ELF-1 (cell line): ENCODE data around the gene PDIA2.
"Not testable (repeated sequence)": the region's sequence is repeated elsewhere in the genome, so short reads cannot be mapped to it uniquely, and the experiment has no call there.

Source experiments
- DNase-seq: peaks from one replicate; pipeline ENCODE4 v3.0.0-alpha.2; 2016; ENCODE audit warnings: low read depth, low spot score

The PDIA2 gene

GRCh38 chr16:263944-264343 is 19.0 kb upstream of the PDIA2 start:
- no peak for DNase-seq

DNA sequence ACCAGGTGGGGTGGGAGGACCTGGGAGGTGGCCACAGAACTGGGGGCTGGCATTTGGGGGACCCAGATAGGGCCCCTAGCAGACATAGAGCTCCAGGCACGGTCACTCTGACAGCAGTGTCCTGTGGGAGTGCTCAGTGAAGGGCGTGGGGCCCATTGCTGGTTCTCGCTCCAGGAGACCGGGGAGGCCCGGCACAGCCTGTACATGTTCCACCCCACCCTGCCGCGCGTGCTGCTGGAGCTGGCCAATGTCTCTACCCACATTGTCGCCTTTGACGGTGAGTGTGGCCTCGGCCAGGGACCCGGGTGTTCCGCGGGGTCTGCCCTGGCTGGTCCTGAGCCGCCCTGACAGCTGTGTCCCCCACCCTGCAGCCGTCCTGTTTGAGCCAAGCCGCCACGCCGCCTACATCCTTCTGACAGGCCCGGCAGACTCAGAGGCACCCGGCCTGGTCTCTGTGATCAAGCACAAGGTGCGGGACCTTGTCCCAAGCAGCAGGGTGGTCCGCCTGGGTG is 18.5 kb upstream of the PDIA2 start:
- DNase-seq: no peak

GRCh38 chr16:265002-265529 is 17.9 kb upstream of the PDIA2 start:
- no peak for DNase-seq

- no peak for DNase-seq
These were observed 17.3 kb upstream of the PDIA2 start for GRCh38 chr16:265711-266110.

GRCh38 chr16:266258-267164 is 16.5 kb upstream of the PDIA2 start:
- DNase-seq: no peak

GRCh38 chr16:267562-267961 is 15.4 kb upstream of the PDIA2 start:
- not testable (repeated sequence) for DNase-seq

- DNase-seq: no peak
These were observed 14.6 kb upstream of the PDIA2 start for GRCh38 chr16:268141-269053.

- DNase-seq: no peak
These were observed 13.7 kb upstream of the PDIA2 start for GRCh38 chr16:269061-269796.

DNA sequence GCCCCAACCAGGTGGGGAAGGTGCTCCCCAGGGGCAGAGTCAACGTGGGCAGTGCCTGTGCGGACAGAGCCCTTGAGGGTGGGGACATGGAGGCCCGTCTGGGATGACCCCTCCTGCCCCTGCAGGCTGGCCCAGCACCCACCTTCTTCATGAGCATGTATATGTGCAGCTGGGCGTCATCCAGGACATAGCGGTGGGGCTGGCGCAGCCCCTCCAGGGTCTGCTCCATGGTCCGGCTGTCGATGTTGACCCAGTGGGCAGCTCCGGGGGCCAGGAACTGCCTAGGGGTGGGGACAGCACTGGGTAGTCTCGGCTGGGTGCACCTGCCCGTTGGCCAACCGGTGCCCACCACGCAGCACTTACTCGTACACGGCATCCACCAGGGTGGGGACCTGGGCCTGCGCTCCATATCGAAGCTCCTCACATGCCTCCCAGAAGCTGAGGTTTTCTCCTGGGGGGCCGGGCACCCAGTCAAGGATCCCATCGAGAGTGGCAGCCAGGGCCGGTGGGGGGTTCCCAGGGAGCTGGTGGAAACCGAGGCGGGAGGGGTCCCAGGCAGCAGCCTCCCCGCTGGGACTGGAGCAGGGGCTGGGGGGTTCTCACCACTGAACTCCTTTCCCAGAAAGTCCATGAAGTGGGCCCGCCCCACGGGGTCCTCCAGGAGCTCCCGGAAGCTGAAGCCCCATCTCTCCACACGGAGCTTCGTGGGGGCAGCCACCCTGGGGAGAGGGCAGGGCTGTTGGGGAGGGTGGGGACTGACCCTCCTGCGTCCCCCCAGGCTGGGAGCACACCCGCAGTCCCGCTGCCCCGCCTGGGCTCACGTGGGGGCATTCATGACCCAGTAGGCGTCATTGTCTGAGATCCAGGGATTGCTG is 12.3 kb upstream of the PDIA2 start:
- DNase-seq: no peak

GRCh38 chr16:272633-273546 is 10.1 kb upstream of the PDIA2 start:
- no peak for DNase-seq

DNA sequence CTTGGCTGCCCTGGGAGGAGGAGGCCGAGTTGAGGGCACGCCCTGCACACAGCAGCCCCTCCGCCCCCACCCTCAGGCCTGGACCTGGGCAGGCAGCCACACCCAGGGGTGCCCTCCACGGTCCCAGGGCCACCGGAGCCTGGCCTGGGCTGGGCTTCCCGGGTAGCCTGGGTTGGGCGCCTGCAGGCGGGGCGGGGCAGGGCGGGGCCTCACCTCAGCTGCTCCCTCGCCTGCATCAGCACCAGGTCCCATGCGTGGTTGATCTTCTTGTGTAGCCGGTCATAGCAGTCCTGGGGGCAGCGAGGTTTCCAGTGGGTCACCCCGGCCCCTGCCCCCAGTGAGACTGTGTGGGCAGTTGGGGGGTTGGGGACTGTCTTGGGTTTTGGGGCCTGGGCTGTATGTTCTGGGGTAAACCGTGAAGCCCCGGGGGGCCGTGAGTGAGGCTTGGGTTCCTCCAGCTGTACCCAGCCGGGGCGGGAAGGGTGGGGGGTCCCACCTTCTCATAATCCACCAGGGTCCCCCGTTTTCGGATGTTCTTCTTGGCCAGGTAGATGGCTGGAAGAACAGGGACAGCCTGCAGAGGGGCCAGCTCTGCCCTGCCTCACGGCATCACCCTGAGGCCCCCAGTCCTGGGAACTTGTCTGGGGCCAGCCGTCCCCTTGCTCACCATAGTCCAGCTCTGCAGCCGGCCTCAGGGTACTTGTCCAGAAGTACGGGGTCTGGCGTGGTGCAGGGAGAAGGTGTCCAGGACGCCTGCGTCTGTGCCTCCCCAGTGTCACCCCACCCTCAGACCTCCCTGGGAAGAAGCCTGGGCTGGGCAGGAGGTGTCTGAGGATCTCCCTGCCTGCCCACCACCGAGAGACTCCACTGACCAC is 9.2 kb upstream of the PDIA2 start:
- DNase-seq: no peak

DNA sequence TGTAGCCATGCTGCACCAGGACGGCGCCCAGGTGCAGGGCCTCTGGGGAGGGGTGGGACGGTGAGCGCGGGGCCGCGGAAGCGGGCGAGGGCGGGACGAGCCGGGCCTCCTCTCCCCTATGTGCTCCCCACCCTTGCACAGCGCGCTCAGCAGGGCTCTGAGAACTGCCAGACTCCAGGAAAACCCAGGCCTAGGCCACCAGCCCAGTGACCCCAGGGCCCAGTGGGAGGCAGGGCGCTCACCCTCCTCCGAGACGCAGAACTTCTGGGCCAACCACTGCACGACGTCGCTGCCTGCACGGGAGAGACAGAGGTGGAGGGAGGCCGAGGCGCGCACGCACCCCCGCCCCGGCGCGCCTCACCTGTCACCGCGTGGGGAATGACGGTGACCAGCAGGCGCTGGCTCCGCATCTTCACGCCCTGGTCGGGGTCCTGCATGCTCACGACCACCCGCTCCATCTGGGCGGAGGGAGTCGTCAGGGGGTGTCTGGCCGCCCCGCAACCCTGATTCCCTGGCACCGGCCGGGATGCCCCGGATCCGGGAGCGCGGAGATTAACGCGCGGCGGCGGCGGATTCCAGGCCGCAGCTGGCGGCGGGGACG is 7.8 kb upstream of the PDIA2 start:
- DNase-seq: no peak

- no peak for DNase-seq
These were observed 7.2 kb upstream of the PDIA2 start, which contains the start of gene RGS11 for GRCh38 chr16:275786-276232. Gene RGS11 (minus strand): TSS chr16:275944. CDS start chr16:275911, 33 bp downstream.

DNA sequence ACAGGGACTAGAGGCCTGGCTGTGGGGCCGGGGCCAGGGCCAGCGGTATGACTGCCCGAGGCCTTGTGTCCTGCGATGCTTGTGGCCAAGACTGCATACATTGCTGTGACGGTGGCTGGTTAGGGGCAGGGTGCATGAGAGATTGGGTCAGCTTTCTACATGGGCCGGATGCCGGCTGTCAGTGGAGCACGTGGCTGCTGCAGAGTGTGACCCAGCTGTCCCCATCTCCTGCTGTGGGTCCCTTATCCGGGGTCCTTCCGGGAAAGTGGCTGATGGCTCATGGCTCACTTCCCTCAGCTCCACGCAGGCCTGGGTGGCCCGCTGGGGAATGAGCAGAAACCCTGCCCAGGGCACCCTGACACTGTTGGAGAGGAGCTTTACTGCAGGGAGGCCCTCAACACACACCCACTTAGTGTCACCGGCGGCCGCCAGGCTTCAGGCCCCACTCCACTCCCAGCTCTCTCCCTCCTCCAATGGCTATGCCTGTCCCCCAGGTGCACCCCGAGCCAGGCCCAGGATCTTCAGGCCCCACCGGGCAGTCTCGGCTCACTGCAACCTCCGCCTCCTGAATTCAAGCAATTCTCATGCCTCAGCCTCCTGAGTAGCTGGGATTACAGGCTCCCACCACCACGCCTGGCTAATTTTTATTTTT is 6.4 kb upstream of the PDIA2 start:
- no peak for DNase-seq

DNA sequence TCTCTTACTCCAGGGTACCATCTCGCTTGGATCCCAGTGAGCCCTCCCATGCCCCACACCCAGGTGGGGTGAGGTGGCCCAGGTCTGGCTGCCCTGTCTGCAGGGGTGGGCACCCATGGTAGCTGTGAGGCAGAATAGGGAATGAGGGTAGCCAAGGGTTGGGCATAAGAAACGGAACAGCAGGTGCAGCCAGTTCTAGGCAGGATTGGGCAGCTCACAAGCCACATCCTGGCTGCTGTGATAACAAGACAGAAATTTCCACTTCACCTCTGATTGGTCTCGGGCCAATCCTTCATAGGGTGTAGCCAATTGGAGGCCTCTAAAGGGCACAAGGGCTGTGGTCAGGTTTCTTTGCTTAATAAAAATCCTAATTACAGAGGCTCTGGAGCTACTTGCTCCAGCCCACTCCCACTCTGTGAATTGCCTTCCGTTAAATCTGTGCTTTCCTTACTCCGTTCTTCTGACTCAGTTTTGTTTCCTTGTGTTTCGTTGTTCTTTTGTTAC is 4.0 kb upstream of the PDIA2 start:
- DNase-seq: no peak

DNA sequence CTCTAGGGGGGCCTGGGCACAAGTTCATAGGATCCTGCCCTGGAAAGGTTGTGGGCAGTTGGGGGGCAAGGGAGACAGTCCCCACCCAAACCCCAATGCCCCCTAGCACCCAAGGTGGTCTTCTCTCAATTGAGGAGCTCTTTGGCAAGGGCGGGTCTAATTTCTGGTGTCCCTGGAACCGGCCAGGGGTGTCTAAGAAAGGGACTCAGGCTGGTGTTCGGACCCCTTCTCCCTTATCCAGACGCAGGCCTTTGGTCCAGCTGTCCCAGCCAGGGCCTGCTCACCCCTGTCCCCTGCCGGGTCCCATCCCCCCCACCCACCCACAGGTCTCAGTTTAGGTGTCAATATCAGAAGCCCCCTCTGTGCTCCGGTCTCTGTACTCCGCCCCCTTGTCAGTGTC is 3.4 kb upstream of the PDIA2 start:
- no peak for DNase-seq

- no peak for DNase-seq
These were observed 2.9 kb upstream of the PDIA2 start for GRCh38 chr16:280005-280460.
